AG04450 (cell line): ENCODE results near the gene ROBO1. TPM values are rescaled to one million over a fixed set of nuclear protein-coding genes. Genes with fewer than 3 reads are reported as not detected.

Experiments
- CTCF ChIA-PET: fragments of 300-600, 350-600 bp; formaldehyde crosslinking; extraction: SDS; loops from one replicate; lab custom pipeline; 2022; ENCODE audit warnings: antibody characterized with exemption, inconsistent platforms; lab: Charles Lee
- POLR2A ChIA-PET: fragments of 350-600 bp; formaldehyde crosslinking; extraction: SDS; loops from one replicate; lab custom pipeline; 2021; ENCODE audit warnings: antibody characterized with exemption, inconsistent platforms; lab: Yijun Ruan, JAX
- DNase-seq: peaks from one replicate; pipeline ENCODE4 v3.0.0-alpha.2; 2011; ENCODE audit warnings: low read depth, low spot score
- H3K27ac ChIP-seq: one replicate; pipeline ENCODE4 v1.5.1; 2012; ENCODE audit warnings: low read depth, low read length, control low read depth
- H3K27me3 ChIP-seq: one replicate; pipeline ENCODE4 v1.6.0; 2012; ENCODE audit warnings: low read length; ENCODE audit not compliant: control insufficient read depth, insufficient read depth
- H3K4me3 ChIP-seq: 2 replicates; pipeline ENCODE4 v1.5.1; 2011; ENCODE audit warnings: mild to moderate bottlenecking, low read depth, low read length, control low read depth
- H3K9me3 ChIP-seq: 2 replicates; pipeline ENCODE4 v1.5.1; 2012; ENCODE audit warnings: low read length; ENCODE audit not compliant: control insufficient read depth, insufficient read depth
- CTCF ChIP-seq: IDR thresholded peaks from 2 replicates; pipeline ENCODE4 v1.5.1; 2011; ENCODE audit warnings: low read depth, low read length, control low read depth, inconsistent platforms
- polyA plus RNA-seq: library from polyadenylated mRNA; depleted of rRNA; stranded (reverse); fragments of >200 nt; gene quantifications from 2 replicates; pipeline ENCODE4 v1.2.3, GENCODE V29; 2011

ROBO1 gene
- polyA plus RNA-seq, 1 experiment = 66.0 TPM

- DNase-seq = no peak
- POLR2A ChIA-PET = no interaction called here
- CTCF ChIA-PET = interaction anchor here (0.5 kb wide), 1 partner anchor 19 kb away, joined by 3 read pairs; no protein-coding TSS in a partner anchor
- Histone ChIP-seq H3K9me3 (no peaks in the 10 kb centered on the region), H3K27ac (no peak overlapping the region), H3K4me3 (no peak overlapping the region), H3K27me3 (no peaks in the 10 kb centered on the region)
- no peak for TF ChIP-seq CTCF
Measured at GRCh38 chr3:78860567-78860966, 907.2 kb downstream of the ROBO1 start.

- Histone ChIP-seq H3K27ac (no peak overlapping the region), H3K27me3 (no peaks in the 10 kb centered on the region), H3K4me3 (no peak overlapping the region), H3K9me3 (no peaks in the 10 kb centered on the region)
- ChIA-PET CTCF (no interaction called here), POLR2A (no interaction called here)
- no peak for TF ChIP-seq CTCF
- DNase-seq = no peak
Measured at GRCh38 chr3:78858910-78859309, 908.9 kb downstream of the ROBO1 start.

- Histone ChIP-seq H3K9me3 (no peaks in the 10 kb centered on the region), H3K27me3 (no peaks in the 10 kb centered on the region), H3K4me3 (no peak overlapping the region), H3K27ac (no peak overlapping the region)
- CTCF ChIA-PET = no interaction called here
- POLR2A ChIA-PET = no interaction called here
- no peak for DNase-seq
- no peak for TF ChIP-seq CTCF
Measured at GRCh38 chr3:78858174-78858573, 909.6 kb downstream of the ROBO1 start.

- no peak for TF ChIP-seq CTCF
- no peaks in the 10 kb centered on the region for H3K27me3 ChIP-seq
- DNase-seq = no peak
- H3K4me3 ChIP-seq = no peak overlapping the region
- ChIA-PET POLR2A (no interaction called here), CTCF (interaction anchor here (1.4 kb wide), 1 partner anchor 9 kb away, joined by 4 read pairs; no protein-coding TSS in a partner anchor)
- H3K27ac ChIP-seq = no peak overlapping the region
- H3K9me3 ChIP-seq = no peaks in the 10 kb centered on the region
Measured at GRCh38 chr3:78857494-78858111, 910.2 kb downstream of the ROBO1 start.

GRCh38 chr3:78856164-78856563 lies 911.6 kb downstream of the ROBO1 start:
- no peak overlapping the region for H3K27ac ChIP-seq
- DNase-seq = no peak
- H3K9me3 ChIP-seq = no peaks in the 10 kb centered on the region
- POLR2A ChIA-PET = no interaction called here
- CTCF ChIA-PET = interaction anchor here (0.7 to 1.4 kb wide), 3 partner anchors 8 to 513 kb away, joined by 3 to 4 read pairs (median 4); no protein-coding TSS in a partner anchor
- H3K4me3 ChIP-seq = no peak overlapping the region
- TF ChIP-seq CTCF = no peak
- H3K27me3 ChIP-seq = no peaks in the 10 kb centered on the region
